ENCODE results near the gene PRLH.
A peak's percentile ranks its signal among the peaks of the same experiment; 100 is the strongest.
"Not testable (repeated sequence)": the region's sequence is repeated elsewhere in the genome, so short reads cannot be mapped to it uniquely, and the experiment has no call there.

Gene PRLH

GRCh38 chr2:237583385-237584295 lies 17.3 kb downstream of the PRLH start:
- DNase-seq: no peak

- no peak for DNase-seq
Observed at GRCh38 chr2:237585590-237586221, 19.3 kb downstream of the PRLH start.

GRCh38 chr2:237588044-237588696 lies 21.8 kb downstream of the PRLH start:
- DNase-seq: no peak

GRCh38 chr2:237590272-237591140 lies 24.1 kb downstream of the PRLH start, which contains the start of gene RAB17:
Gene RAB17 (minus strand): TSS chr2:237590734. CDS start chr2:237586154, 4,580 bp downstream.
- DNase-seq: no peak

- DNase-seq: no peak
Observed at GRCh38 chr2:237591141-237591881, 24.9 kb downstream of the PRLH start.

GRCh38 chr2:237592425-237592980 lies 26.1 kb downstream of the PRLH start:
- DNase-seq: no peak

GRCh38 chr2:237593036-237593435 lies 26.7 kb downstream of the PRLH start:
- DNase-seq: no peak

GRCh38 chr2:237593596-237594320 lies 27.4 kb downstream of the PRLH start:
- DNase-seq: no peak

GRCh38 chr2:237594514-237594871 lies 28.1 kb downstream of the PRLH start:
- no peak for DNase-seq

- DNase-seq: not testable (repeated sequence)
Observed at GRCh38 chr2:237595829-237596519, 29.6 kb downstream of the PRLH start.

- no peak for DNase-seq
Observed at GRCh38 chr2:237596520-237597195, 30.3 kb downstream of the PRLH start.

- no peak for DNase-seq
Observed at GRCh38 chr2:237597196-237598145, 31.1 kb downstream of the PRLH start.

- no peak for DNase-seq
Observed at GRCh38 chr2:237598468-237599208, 32.3 kb downstream of the PRLH start.

GRCh38 chr2:237599465-237600110 lies 33.2 kb downstream of the PRLH start:
- no peak for DNase-seq

- peak; percentile 64 for DNase-seq
Observed at GRCh38 chr2:237600205-237600846, 34.0 kb downstream of the PRLH start.

GRCh38 chr2:237601453-237602116 lies 35.2 kb downstream of the PRLH start:
- no peak for DNase-seq

All from amniotic stem cell (primary cell).